Upper lobe of left lung (tissue), 4 donors: ENCODE measurements around the gene SRP54.

Experiments used
- EP300 ChIP-seq, 4 donors: sonication (generic); formaldehyde crosslinking; IDR thresholded peaks; one replicate each; pipeline ENCODE4 v1.5.1; 2017; ENCODE audit warnings: antibody characterized with exemption in 4 of 4, control low read depth in 2 of 4
- POLR2AphosphoS5 ChIP-seq, 2 donors: sonication (generic); formaldehyde crosslinking; IDR thresholded peaks; one replicate each; pipeline ENCODE4 v1.5.1; 2017; ENCODE audit warnings: antibody characterized with exemption in 2 of 2
- TF ChIP-seq, protein P1 (sequence below), 6 experiments: fragments of 450-650 bp in 4 of 6; fragments of 200-600 bp in 2 of 6; sonication (generic) in 2 of 6; IDR thresholded peaks; one replicate each; pipeline ENCODE4 v1.5.1; 2016 to 2019; ENCODE audit warnings: antibody characterized with exemption in 6 of 6

DNA sequence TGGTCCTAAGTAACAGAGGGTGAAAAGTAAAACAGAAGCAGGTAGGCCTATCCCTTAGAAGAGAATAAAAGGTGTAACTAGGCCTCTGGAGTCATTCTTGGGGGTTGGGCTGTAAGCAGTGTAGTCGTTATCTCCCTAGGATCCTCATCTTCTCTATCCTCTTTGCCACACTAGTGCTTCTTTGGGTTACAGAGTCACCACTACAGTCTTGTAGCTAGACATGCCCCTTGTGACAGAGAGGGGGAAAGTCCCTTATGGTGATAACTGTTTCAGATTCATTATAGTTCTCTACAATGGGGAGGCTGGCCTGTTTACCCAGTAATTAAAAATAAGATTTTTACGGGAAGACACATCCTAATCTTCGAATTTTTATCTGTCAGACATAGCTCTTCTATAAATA, 16.4 kb upstream of the SRP54 start:
- TF ChIP-seq, protein P1, sequence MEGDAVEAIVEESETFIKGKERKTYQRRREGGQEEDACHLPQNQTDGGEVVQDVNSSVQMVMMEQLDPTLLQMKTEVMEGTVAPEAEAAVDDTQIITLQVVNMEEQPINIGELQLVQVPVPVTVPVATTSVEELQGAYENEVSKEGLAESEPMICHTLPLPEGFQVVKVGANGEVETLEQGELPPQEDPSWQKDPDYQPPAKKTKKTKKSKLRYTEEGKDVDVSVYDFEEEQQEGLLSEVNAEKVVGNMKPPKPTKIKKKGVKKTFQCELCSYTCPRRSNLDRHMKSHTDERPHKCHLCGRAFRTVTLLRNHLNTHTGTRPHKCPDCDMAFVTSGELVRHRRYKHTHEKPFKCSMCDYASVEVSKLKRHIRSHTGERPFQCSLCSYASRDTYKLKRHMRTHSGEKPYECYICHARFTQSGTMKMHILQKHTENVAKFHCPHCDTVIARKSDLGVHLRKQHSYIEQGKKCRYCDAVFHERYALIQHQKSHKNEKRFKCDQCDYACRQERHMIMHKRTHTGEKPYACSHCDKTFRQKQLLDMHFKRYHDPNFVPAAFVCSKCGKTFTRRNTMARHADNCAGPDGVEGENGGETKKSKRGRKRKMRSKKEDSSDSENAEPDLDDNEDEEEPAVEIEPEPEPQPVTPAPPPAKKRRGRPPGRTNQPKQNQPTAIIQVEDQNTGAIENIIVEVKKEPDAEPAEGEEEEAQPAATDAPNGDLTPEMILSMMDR (IDR thresholded peaks at IDR 0.05), result no peak
- no peak for TF ChIP-seq EP300 (IDR thresholded peaks at IDR 0.05)
- no peak for TF ChIP-seq POLR2AphosphoS5 (IDR thresholded peaks at IDR 0.05)
